ENCODE data around the gene ATG4B.

The ATG4B gene

DNA sequence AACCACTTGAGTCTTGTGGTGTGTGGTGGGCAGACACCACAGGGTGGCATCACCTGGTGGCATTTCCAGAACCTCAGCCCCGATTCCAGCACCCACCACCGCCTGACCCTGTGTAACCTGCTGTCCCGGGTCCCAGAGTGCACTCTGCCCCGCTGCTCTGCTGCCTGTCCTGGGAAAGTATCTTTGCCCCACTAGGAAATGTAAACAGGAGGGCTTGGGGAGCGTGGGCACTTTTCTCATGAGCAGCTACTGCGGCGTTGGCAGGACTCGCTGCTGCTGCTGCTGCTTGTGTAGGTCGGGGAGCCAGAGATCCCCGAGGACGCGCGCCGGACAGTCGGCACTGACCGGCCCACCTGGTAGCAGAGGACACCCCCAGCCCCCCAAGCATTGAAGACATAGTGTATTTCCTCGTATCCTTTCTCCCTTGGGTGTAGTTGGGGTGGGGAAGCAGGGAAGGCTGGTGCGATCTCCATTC lies 35.7 kb downstream of the ATG4B start:
- Mint-ChIP-seq H3K27me3 (no peaks in the 10 kb centered on the region), H3K4me3 (no peak overlapping the region), H3K9me3 (no peaks in the 10 kb centered on the region), H3K4me1 (peaks cover 4 to 14% of the 10 kb centered on the region in 2 donors), H3K36me3 (peaks cover 44 to 70% of the 10 kb centered on the region in 2 donors), H3K27ac (peak overlapping the region; percentile 60)
- no peak for DNase-seq
- peak; percentile 22 to 43 for ATAC-seq (replicated peaks)

DNA sequence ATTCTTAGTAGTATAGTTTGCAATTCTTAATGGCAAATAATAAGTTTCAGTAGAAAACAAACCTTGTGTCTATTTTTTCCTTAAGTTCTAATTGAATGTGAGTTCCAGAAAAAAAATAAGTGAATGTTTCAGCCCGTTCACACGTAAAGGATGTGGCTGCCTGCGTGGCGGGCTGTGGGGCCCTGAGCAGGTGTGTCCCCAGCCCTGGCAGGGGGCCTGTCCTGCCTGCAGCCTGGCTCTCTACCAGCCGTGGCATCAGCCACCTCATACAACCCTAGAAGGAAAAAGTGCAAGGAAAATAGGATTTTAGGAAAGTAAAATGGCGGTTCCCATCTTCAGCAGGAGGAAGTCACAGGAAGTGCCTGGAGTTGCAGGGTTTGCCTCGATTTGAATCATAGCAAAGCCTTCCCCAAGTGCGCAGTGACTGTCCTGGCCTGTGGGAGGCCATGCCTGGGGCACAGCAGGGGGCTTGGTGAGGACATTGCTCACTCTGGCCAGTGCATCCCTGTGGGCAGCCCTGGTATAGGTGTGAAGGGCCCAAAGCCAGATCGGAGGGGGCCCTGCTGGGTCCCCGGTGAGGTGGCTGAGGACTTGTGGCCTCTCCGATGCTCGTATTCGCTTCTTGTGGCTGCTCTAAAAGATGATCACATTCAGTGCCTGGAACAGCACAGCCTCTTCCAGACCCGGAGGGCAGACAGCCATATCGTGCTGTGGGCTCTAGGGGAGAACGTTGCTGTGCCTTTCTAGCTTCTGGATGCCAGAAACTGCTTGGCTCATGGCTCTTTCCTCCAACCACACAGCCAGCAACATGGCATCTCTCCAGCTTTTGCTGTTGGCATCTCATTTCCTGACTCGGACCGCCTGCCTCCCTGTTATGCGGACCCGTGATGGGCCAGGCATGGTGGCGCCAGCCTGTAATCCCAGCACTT lies 36.6 kb downstream of the ATG4B start:
- DNase-seq (no peak), ATAC-seq (replicated peaks) (peak in 1 of 2 donors; percentile 30)
- no peak overlapping the region for H3K27ac Mint-ChIP-seq
- no peaks in the 10 kb centered on the region for H3K9me3 Mint-ChIP-seq
- peaks cover 41 to 68% of the 10 kb centered on the region in 2 donors for H3K36me3 Mint-ChIP-seq
- no peak overlapping the region for H3K4me3 Mint-ChIP-seq
- H3K4me1 Mint-ChIP-seq = peaks cover 4 to 14% of the 10 kb centered on the region in 2 donors
- no peaks in the 10 kb centered on the region for H3K27me3 Mint-ChIP-seq

DNA sequence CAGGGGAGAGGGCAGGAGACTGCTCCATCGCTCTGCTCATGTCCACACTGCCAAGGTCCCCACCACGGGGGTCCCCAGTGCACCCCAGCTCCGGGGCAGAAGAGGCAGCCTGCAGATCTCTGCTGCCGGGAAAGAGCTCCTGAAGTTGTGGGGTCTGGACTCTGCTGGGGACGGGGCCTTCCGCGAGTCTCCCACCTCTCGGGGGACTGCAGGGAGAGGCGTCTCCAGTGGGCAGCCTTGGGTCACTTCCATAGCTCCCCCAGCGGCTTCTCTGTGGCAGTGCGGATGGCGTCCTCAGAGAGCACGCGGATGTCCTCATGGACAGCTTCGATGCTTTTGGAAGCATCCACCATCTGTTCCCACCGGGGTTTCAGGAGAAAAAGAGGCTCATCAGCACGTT lies 38.4 kb downstream of the ATG4B start:
- Mint-ChIP-seq H3K36me3 (peaks cover 41 to 75% of the 10 kb centered on the region in 2 donors), H3K27ac (peak overlapping the region; percentile 25)
- no peak for ATAC-seq (replicated peaks)

DNA sequence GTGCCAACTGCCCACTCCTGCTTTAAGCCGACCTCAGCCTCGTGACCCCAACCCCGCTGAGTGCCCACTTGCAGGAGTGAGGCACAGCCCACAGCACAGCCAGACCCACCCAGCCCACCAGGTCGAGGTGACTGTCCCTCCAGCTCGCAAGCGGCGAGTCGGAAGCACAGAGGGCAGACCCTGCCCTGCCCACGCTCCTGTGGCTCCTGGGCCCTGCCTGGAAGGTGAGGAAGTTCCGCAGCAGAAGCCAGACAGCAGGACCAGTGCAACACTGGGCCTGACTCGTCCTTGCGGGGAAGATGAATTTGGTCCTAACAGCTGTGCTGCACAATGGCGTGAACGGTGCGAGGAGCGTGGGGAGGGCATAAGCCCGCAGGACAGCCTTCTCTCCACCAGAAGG lies 39.2 kb downstream of the ATG4B start:
- Mint-ChIP-seq H3K4me1 (peaks cover 7 to 22% of the 10 kb centered on the region in 2 donors), H3K27ac (peak overlapping the region; percentile 60), H3K36me3 (peaks cover 45 to 75% of the 10 kb centered on the region in 2 donors), H3K27me3 (no peaks in the 10 kb centered on the region), H3K4me3 (peak overlapping the region in 1 of 2 donors; percentile 17), H3K9me3 (no peaks in the 10 kb centered on the region)
- DNase-seq (no peak), ATAC-seq (replicated peaks) (no peak)

More for the DNA sequence above, 38.4 kb downstream of the ATG4B start:
- no peaks in the 10 kb centered on the region for H3K9me3 Mint-ChIP-seq
- H3K27me3 Mint-ChIP-seq = no peaks in the 10 kb centered on the region
- peaks cover 7 to 19% of the 10 kb centered on the region in 2 donors for H3K4me1 Mint-ChIP-seq
- DNase-seq = no peak
- no peak overlapping the region for H3K4me3 Mint-ChIP-seq

DNA sequence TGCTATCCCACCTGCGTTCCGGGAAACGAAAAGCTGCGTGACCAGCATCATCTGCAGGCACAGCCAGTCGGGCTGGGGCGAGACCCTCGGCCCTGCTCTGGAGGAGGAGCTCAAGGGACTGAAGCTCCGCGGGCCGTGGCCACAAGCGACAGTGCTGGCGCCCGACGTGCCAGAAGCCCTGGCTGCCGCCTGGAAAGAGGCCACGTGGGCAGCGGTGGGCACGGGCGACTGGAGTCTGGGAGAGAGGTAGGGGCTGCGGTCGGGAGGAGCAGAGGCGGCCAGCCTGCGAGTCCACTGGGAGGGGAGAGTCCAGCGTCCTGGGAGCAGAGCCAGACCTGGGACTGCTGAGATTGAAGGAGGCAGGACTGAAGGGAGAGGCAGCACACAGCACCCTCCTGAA lies 39.9 kb downstream of the ATG4B start:
- H3K36me3 Mint-ChIP-seq = peaks cover 44 to 75% of the 10 kb centered on the region in 2 donors
- DNase-seq (no peak), ATAC-seq (replicated peaks) (no peak)
- H3K9me3 Mint-ChIP-seq = no peaks in the 10 kb centered on the region
- no peak overlapping the region for H3K4me3 Mint-ChIP-seq
- no peaks in the 10 kb centered on the region for H3K27me3 Mint-ChIP-seq
- peak overlapping the region; percentile 31 for H3K27ac Mint-ChIP-seq
- peaks cover 8 to 27% of the 10 kb centered on the region in 2 donors for H3K4me1 Mint-ChIP-seq

DNA sequence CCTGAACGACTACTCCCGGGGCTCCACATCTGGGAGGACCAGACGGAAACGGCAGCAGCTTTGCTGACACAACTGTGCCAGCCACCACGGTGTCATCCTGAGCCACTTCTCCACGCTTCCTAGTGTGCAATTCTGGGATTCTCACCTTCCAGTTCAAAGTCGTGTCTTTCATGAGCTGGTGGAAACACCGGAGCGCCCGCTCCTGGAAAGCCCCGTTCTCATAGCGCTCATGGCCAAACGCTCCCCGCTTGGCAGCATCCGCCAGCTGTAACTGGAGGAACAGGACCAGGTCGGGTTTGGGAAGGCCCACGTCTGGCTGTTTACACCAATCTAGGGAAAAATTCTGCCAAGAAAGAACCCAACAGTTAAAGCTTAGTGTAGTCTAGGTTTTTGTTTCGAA lies 40.8 kb downstream of the ATG4B start:
- peaks cover 6 to 18% of the 10 kb centered on the region in 2 donors for H3K4me1 Mint-ChIP-seq
- peaks cover 41 to 72% of the 10 kb centered on the region in 2 donors for H3K36me3 Mint-ChIP-seq
- no peaks in the 10 kb centered on the region for H3K9me3 Mint-ChIP-seq
- DNase-seq = no peak
- H3K4me3 Mint-ChIP-seq = no peak overlapping the region
- H3K27ac Mint-ChIP-seq = no peak overlapping the region
- no peak for ATAC-seq (replicated peaks)
- H3K27me3 Mint-ChIP-seq = no peaks in the 10 kb centered on the region

DNA sequence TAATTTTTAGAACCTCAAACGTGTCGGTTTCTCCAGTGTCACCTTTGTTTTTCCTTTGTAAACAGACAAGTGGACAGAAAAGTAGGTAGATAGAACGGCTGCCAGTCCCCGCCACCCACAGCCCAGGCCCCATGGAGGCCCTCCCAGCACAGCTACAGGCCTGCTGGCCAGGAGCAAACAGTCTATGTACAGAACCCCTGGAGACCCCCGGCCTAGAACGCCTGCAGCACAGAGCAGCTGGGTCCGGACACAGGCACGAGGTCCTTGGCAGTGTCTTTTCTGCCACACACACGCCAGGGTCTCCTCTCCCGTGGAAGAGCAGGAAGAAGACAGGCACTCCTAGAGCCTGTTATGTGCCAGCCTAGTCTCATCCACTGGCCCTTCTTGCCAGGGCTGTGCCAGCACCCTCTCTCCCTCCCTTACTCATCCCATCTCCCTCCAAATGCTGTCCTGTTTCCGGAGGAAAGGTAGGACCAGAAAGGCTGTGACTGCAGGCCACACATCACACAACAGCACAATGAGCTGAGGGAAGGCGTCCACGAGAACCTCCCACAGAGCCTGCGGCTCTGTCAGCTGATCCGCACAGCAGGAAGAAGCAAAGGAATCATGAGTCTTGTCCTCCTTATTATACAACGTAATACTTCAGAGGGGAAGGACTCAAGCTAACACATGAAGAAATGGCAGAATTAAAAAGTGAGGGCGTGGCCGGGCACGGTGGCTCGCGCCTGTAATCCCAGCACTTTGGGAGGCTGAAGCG lies 41.5 kb downstream of the ATG4B start:
- no peak for ATAC-seq (replicated peaks)
- H3K27ac Mint-ChIP-seq = no peak overlapping the region

DNA sequence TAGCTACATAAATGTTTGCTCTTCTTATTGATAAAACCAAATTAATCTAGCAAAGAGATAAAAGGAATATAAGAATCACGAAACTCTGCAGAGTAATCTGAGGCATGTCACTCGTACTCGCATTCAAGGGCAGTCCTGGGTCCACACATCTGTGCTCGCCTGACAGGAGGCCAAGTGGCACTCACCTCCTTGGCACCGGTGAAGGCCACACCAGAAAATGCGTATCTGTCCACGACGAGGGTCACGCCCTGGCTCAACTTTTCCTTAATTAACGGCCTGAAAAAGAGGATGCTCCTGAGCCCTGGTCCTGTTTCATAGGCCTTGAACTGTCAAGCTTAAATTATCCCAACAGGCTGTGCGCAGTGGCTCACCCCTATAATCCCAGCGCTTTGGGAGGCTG lies 42.6 kb downstream of the ATG4B start:
- no peak for DNase-seq
- Mint-ChIP-seq H3K4me3 (no peak overlapping the region), H3K27me3 (no peaks in the 10 kb centered on the region), H3K36me3 (peaks cover 43 to 72% of the 10 kb centered on the region in 2 donors), H3K9me3 (no peaks in the 10 kb centered on the region), H3K27ac (no peak overlapping the region), H3K4me1 (peaks cover 7 to 25% of the 10 kb centered on the region in 2 donors)
- ATAC-seq (replicated peaks) = no peak

More for the DNA sequence above, 41.5 kb downstream of the ATG4B start:
- Mint-ChIP-seq H3K4me1 (peaks cover 5 to 18% of the 10 kb centered on the region in 2 donors), H3K9me3 (no peaks in the 10 kb centered on the region), H3K4me3 (no peak overlapping the region), H3K36me3 (peaks cover 43 to 69% of the 10 kb centered on the region in 2 donors), H3K27me3 (no peaks in the 10 kb centered on the region)
- no peak for DNase-seq

DNA sequence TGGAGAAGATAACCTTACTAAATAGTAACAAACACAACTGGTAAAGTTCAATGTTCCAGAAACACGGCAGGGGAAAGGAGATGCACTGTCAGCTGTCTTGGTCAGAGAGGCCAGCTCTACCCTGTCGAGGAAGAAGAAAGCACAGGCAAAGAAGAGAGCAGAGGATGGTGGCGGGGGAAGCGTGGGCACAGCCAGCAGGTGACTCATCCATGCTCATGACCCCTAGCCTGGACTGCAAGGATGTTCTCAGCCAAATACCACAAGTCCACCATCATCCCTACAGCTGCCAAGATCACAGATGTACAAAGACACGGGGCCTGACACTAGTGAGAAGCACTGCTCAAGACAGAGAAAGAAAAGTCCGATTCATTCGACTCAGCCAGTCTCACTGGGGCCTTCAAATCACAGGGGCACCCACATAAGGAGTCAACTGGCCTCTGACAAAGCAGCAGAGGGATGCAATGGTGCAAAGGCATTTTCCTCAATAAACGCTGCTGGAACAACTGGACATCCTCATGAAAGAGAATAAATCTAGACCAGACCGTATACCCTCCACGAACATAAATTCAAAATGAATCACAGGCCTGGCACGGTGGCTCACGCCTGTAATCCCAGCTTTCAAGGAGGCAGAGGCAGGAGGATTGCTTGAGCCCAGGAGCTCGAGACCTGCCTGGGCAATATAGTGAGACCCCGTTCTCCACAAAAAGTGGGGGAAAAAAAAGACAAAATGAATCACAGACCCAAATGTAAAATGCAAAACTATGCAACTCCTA lies 43.5 kb downstream of the ATG4B start:
- H3K27ac Mint-ChIP-seq = peak overlapping the region; percentile 4

DNA sequence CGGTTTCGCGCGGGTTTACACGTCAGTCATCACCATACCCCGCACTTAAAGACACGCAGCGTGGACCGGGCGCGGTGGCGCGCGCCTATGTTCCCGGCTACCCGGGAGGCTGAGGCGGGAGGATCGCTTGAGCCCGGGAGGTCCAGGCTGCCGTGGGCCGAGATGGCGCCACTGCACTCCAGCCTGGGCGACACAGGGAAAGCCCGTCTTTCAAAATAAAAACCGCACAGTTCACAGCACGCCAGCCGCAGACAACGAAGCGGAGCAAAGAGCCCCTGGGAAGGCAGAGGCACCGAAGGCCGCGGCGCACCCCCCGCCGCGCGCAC lies 48.8 kb downstream of the ATG4B start:
- peaks cover 17 to 35% of the 10 kb centered on the region in 2 donors for H3K4me1 Mint-ChIP-seq
- no peaks in the 10 kb centered on the region for H3K27me3 Mint-ChIP-seq
- H3K9me3 Mint-ChIP-seq = no peaks in the 10 kb centered on the region
- H3K36me3 Mint-ChIP-seq = peaks cover 24 to 34% of the 10 kb centered on the region in 2 donors
- H3K4me3 Mint-ChIP-seq = peak overlapping the region; percentile 89 to 95
- H3K27ac Mint-ChIP-seq = peak overlapping the region; percentile 99
- ATAC-seq (replicated peaks) (peak; percentile 24 to 35), DNase-seq (no peak)

More for the DNA sequence above, 43.5 kb downstream of the ATG4B start:
- Mint-ChIP-seq H3K36me3 (peaks cover 39 to 64% of the 10 kb centered on the region in 2 donors), H3K27me3 (no peaks in the 10 kb centered on the region), H3K4me3 (no peak overlapping the region), H3K4me1 (peaks cover 10 to 32% of the 10 kb centered on the region in 2 donors), H3K9me3 (no peaks in the 10 kb centered on the region)
- ATAC-seq (replicated peaks) (no peak), DNase-seq (no peak)

DNA sequence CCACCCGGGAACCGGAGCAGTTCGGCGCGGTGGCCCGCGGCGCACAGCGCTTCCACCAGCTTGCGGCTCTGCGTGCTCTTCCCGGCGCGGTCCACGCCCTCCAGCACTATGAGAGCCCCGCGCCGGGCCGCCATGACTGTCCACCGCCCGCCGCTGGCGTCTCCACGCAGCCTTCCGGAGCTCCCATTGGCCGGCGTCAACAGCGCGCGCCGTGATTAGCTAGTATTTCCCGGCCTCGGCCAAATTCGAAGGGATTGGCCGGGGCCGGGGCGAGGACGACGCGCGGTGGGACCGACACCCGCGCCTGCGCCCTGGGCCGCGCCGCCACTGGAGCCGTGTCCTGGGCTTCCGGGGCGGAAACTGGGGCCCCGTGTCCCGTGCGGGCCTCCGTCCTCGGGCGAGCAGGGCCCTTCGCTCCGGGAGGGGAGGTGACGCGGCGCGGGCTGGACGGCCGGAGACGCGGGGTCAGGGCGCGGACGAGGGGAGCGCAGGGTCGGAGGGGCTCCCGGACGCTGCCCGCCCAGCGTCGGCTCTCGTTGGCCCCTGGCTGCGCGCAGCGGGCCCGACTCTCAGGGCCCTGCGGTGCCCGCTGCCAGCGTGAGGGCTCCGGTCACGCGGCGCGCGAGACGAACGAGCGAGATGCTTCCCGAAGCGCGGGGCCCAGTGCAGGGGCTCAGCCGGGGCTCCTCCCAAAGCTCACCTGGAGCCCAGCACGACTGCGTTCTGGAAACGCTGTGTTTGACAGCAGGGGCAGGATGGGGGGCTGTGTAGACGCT lies 49.3 kb downstream of the ATG4B start, which contains the start of gene DTYMK:
Gene DTYMK (minus strand): TSS at position 166 of the 776 bp plus-strand sequence. CDS start 32 bp downstream, at position 134.
- Mint-ChIP-seq H3K9me3 (no peaks in the 10 kb centered on the region), H3K36me3 (peaks cover 19 to 28% of the 10 kb centered on the region in 2 donors), H3K4me1 (peaks cover 17 to 31% of the 10 kb centered on the region in 2 donors), H3K27ac (peak within 1 kb of the TSS; percentile 99), H3K4me3 (peak within 1 kb of the TSS; percentile 89 to 95), H3K27me3 (no peaks in the 10 kb centered on the region)
- peak; percentile 95 for DNase-seq
- peak; percentile 95 to 97 for ATAC-seq (replicated peaks)

DNA sequence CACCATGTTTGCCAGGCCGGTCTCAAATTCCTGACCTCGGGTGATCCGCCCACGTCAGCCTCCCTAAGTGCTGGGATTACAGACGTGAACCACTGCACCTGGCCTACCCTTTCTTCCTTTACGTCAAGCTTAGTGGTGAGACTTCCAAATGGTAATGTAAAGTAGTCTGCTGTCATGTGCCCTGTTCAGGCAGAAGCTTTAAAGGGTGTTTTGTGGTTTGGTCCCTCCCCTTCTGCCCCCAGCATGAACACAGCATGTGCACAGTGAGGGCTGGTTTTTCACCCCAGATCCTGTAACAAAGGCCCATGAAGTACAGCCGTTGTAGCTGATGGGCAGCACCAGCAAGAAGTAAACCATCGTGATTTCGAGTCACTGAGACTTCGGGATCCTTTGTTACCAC lies 51.8 kb downstream of the ATG4B start:
- peaks cover 14 to 23% of the 10 kb centered on the region in 2 donors for H3K4me1 Mint-ChIP-seq
- H3K4me3 Mint-ChIP-seq = peak overlapping the region in 1 of 2 donors; percentile 32
- DNase-seq (no peak), ATAC-seq (replicated peaks) (no peak)
- no peaks in the 10 kb centered on the region for H3K9me3 Mint-ChIP-seq
- H3K27ac Mint-ChIP-seq = peak overlapping the region; percentile 37
- H3K27me3 Mint-ChIP-seq = no peaks in the 10 kb centered on the region
- peaks cover 18 to 25% of the 10 kb centered on the region in 2 donors for H3K36me3 Mint-ChIP-seq

DNA sequence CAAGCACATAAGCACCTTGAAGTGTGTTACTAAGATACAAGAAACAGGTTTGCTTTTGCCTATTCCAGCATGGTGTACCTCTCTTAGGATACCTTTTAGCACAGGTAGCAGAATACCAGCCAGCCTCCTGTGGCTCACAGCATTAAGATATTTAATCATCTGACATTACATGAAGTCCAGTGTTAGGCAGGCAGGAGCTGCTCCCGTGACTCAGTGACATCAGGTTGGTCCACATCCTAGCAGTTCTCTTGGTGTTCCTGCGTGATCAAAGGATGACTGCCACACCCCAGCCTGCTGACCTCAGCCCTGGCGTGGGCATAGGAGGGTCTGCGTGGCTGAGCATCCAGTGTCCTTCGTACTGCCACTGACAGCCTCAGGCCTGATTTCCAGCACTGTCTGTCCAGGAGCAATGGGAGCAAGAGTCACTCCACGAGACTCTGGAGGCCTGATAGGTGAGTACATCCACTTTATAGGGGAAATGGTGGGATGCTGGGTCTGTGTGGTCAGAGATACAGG lies 52.8 kb downstream of the ATG4B start:
- Mint-ChIP-seq H3K9me3 (no peaks in the 10 kb centered on the region), H3K27ac (no peak overlapping the region), H3K27me3 (no peaks in the 10 kb centered on the region), H3K4me3 (no peak overlapping the region), H3K4me1 (peaks cover 17 to 19% of the 10 kb centered on the region in 2 donors), H3K36me3 (peaks cover 17 to 24% of the 10 kb centered on the region in 2 donors)
- DNase-seq = no peak
- ATAC-seq (replicated peaks) = no peak
